Keratinocyte (primary cell): Measurements from ENCODE around the gene HPS6. TPM values are rescaled to one million over a fixed set of nuclear protein-coding genes. Genes with fewer than 3 reads are reported as not detected.

Experiments
- DNase-seq: peaks from one replicate; pipeline ENCODE4 v3.0.0-alpha.2; 2011; ENCODE audit warnings: low read depth, missing footprints, low spot score
- FAIRE-seq: peaks from 2 replicates; lab custom pipeline; 2011; peaks lifted over from hg19 to GRCh38; lab: Jason Lieb, UNC
- H2AFZ ChIP-seq: 2 replicates; pipeline ENCODE4 v1.6.0; 2012; ENCODE audit warnings: low read length, control low read depth, inconsistent platforms; ENCODE audit not compliant: control insufficient read depth
- H3K27ac ChIP-seq: 2 replicates; pipeline ENCODE4 v1.5.1; 2011; ENCODE audit warnings: low read length; ENCODE audit not compliant: control insufficient read depth, insufficient read depth
- H3K27me3 ChIP-seq: 3 replicates; pipeline ENCODE4 v1.6.0; 2011; ENCODE audit warnings: low read length; ENCODE audit not compliant: control insufficient read depth, insufficient read depth; ENCODE audit errors: extremely low read depth
- H3K36me3 ChIP-seq, 2 experiments: 2 replicates in 1 of 2; 3 replicates in 1 of 2; pipeline ENCODE4 v1.5.1; 2011; ENCODE audit warnings: low read length in 2 of 2, mild to moderate bottlenecking in 1 of 2; ENCODE audit not compliant: control insufficient read depth in 2 of 2, insufficient read depth in 2 of 2; ENCODE audit errors: extremely low read depth in 1 of 2
- H3K4me1 ChIP-seq: 3 replicates; pipeline ENCODE4 v1.5.1; 2011; ENCODE audit warnings: low read length; ENCODE audit not compliant: control insufficient read depth, insufficient read depth; ENCODE audit errors: extremely low read depth
- H3K4me2 ChIP-seq: 3 replicates; pipeline ENCODE4 v1.6.0; 2011; ENCODE audit warnings: low read depth, low read length; ENCODE audit not compliant: control insufficient read depth, insufficient read depth; ENCODE audit errors: extremely low read depth
- H3K4me3 ChIP-seq, 3 experiments: fragments of 200-600 bp in 1 of 3; sonication (generic) in 1 of 3; 2 replicates in 2 of 3; 3 replicates in 1 of 3; pipeline ENCODE4 v1.5.1; 2011 to 2016; ENCODE audit warnings: low read length in 3 of 3, mild to moderate bottlenecking in 3 of 3, control low read depth in 2 of 3, inconsistent platforms in 1 of 3, low read depth in 1 of 3, mixed read lengths in 1 of 3, mixed run types in 1 of 3, moderate library complexity in 1 of 3; ENCODE audit not compliant: control insufficient read depth in 2 of 3, insufficient read depth in 2 of 3; ENCODE audit errors: extremely low read depth in 1 of 3
- H3K79me2 ChIP-seq: 2 replicates; pipeline ENCODE4 v1.6.0; 2012; ENCODE audit warnings: low read length; ENCODE audit not compliant: control insufficient read depth, insufficient read depth
- H3K9ac ChIP-seq: 3 replicates; pipeline ENCODE4 v1.6.0; 2011; ENCODE audit warnings: low read length; ENCODE audit not compliant: control insufficient read depth, insufficient read depth; ENCODE audit errors: extremely low read depth
- H3K9me1 ChIP-seq: 3 replicates; pipeline ENCODE4 v1.6.0; 2011; ENCODE audit warnings: low read length; ENCODE audit not compliant: control insufficient read depth, insufficient read depth; ENCODE audit errors: extremely low read depth
- H3K9me3 ChIP-seq: 2 replicates; pipeline ENCODE4 v1.5.1; 2012; ENCODE audit warnings: low read depth, low read length; ENCODE audit not compliant: control insufficient read depth
- H4K20me1 ChIP-seq: 3 replicates; pipeline ENCODE4 v1.6.0; 2011; ENCODE audit warnings: low read length; ENCODE audit not compliant: control insufficient read depth, insufficient read depth; ENCODE audit errors: extremely low read depth
- CTCF ChIP-seq, 3 experiments: IDR thresholded peaks in 1 of 3; conservative IDR thresholded peaks in 1 of 3; optimal IDR thresholded peaks in 1 of 3; 2 replicates in 2 of 3; 3 replicates in 1 of 3; pipeline versions ENCODE3 to v1.5.1; 2011; ENCODE audit warnings: low read length in 3 of 3, mild to moderate bottlenecking in 3 of 3, moderate library complexity in 2 of 3, control low read depth in 1 of 3, inconsistent platforms in 1 of 3; ENCODE audit not compliant: insufficient read depth in 2 of 3; ENCODE audit errors: extremely low read depth in 1 of 3
- EZH2 ChIP-seq: IDR thresholded peaks from one replicate; pipeline ENCODE4 v1.6.1; 2012; ENCODE audit warnings: inconsistent platforms, mild to moderate bottlenecking, low read length, moderate library complexity
- dilution Hi-C: fragments of 300-500 bp; cut with MboI; formaldehyde crosslinking; loops from one replicate; pipeline ENCODE4 v1.7.0; 2020; ENCODE audit warnings: low sequenced_read_pairs; ENCODE audit not compliant: extremely low pct_ligation_motif_present
- polyA plus RNA-seq, 5 experiments: library from polyadenylated mRNA; depleted of rRNA in 3 of 5; stranded (reverse) in 3 of 5; stranded (forward) in 1 of 5; unstranded in 1 of 5; fragments of >200 nt; gene quantifications; 1 replicate in 1 of 5; 2 replicates in 3 of 5; 3 replicates in 1 of 5; pipeline versions ENCODE4 v1.2.1 to v1.2.3, GENCODE V29; 2011 to 2012; ENCODE audit warnings: missing spikeins in 2 of 5, low read depth in 1 of 5, low replicate concordance in 1 of 5

The HPS6 gene
- polyA plus RNA-seq, 1 donor (not counting 4 experiments of a cell fraction or from before 2014, with no cell fraction given): 8.6 TPM

GRCh38 chr10:102024799-102025198 is 40.4 kb upstream of the HPS6 start:
- H3K4me1 ChIP-seq: no peaks in the 10 kb centered on the region
- no peak overlapping the region for H2AFZ ChIP-seq
- H4K20me1 ChIP-seq: no peaks in the 10 kb centered on the region
- H3K9ac ChIP-seq: no peak overlapping the region
- no peaks in the 10 kb centered on the region for H3K9me3 ChIP-seq
- no peak for DNase-seq
- no peak for FAIRE-seq
- no peak overlapping the region for H3K27ac ChIP-seq
- H3K36me3 ChIP-seq: peaks cover 13 to 16% of the 10 kb centered on the region in 2 experiments
- H3K9me1 ChIP-seq: no peaks in the 10 kb centered on the region
- dilution Hi-C loops: no loop called here
- no peaks in the 10 kb centered on the region for H3K79me2 ChIP-seq
- TF ChIP-seq EZH2 (no peak), CTCF (optimal IDR thresholded peaks at IDR 0.05 in 1 of 3, IDR thresholded peaks at IDR 0.05 in 1 of 3, conservative IDR thresholded peaks at IDR 0.05 in 1 of 3; ENCODE audit: extremely low read depth in 1 of 3, insufficient read depth in 2 of 3, low read length in 3 of 3) (no peak)
- no peak overlapping the region for H3K4me3 ChIP-seq
- no peak overlapping the region for H3K4me2 ChIP-seq
- no peaks in the 10 kb centered on the region for H3K27me3 ChIP-seq

GRCh38 chr10:102027261-102027660 is 37.9 kb upstream of the HPS6 start:
- Histone ChIP-seq H3K79me2 (no peaks in the 10 kb centered on the region), H3K9ac (no peak overlapping the region), H4K20me1 (no peaks in the 10 kb centered on the region), H3K4me3 (no peak overlapping the region), H3K9me1 (no peaks in the 10 kb centered on the region), H3K9me3 (no peaks in the 10 kb centered on the region), H3K36me3 (peaks cover 15 to 16% of the 10 kb centered on the region in 2 experiments), H3K27ac (no peak overlapping the region), H3K27me3 (no peaks in the 10 kb centered on the region), H3K4me2 (no peak overlapping the region), H2AFZ (no peak overlapping the region), H3K4me1 (no peaks in the 10 kb centered on the region)
- dilution Hi-C loops: no loop called here
- DNase-seq (no peak), FAIRE-seq (no peak)
- TF ChIP-seq CTCF (optimal IDR thresholded peaks at IDR 0.05 in 1 of 3, IDR thresholded peaks at IDR 0.05 in 1 of 3, conservative IDR thresholded peaks at IDR 0.05 in 1 of 3; ENCODE audit: extremely low read depth in 1 of 3, insufficient read depth in 2 of 3, low read length in 3 of 3) (no peak), EZH2 (no peak)
